Nephron progenitor cell (in vitro differentiated cells): Measurements from ENCODE around the gene ZNRF3.
A peak's percentile ranks its signal among the peaks of the same experiment; 100 is the strongest.

Source experiments
- DNase-seq: peaks from one replicate; pipeline ENCODE4 v3.0.0; 2021
- H3K27ac Mint-ChIP-seq: 2 replicates; pipeline ENCODE4 v1.8.0; 2021; ENCODE audit warnings: mild to moderate bottlenecking, moderate library complexity, mixed read lengths
- H3K27me3 Mint-ChIP-seq: 2 replicates; pipeline ENCODE4 v1.8.0; 2021; ENCODE audit warnings: mild to moderate bottlenecking, low read depth, mixed read lengths; ENCODE audit not compliant: poor library complexity
- H3K36me3 Mint-ChIP-seq: 2 replicates; pipeline ENCODE4 v1.8.0; 2021; ENCODE audit warnings: low read depth, mixed read lengths
- H3K4me1 Mint-ChIP-seq: 2 replicates; pipeline ENCODE4 v1.8.0; 2021; ENCODE audit warnings: mixed read lengths
- H3K4me3 Mint-ChIP-seq: 2 replicates; pipeline ENCODE4 v1.8.0; 2021; ENCODE audit warnings: mild to moderate bottlenecking, moderate library complexity, mixed read lengths
- H3K9me3 Mint-ChIP-seq: 2 replicates; pipeline ENCODE4 v1.8.0; 2021; ENCODE audit warnings: mild to moderate bottlenecking, moderate library complexity, mixed read lengths
- TF ChIP-seq, protein P1 (sequence below): fragments of 200-600 bp; sonication (generic); IDR thresholded peaks from 2 replicates; pipeline ENCODE4 v1.5.0; 2021; ENCODE audit warnings: antibody characterized with exemption

Gene ZNRF3

DNA sequence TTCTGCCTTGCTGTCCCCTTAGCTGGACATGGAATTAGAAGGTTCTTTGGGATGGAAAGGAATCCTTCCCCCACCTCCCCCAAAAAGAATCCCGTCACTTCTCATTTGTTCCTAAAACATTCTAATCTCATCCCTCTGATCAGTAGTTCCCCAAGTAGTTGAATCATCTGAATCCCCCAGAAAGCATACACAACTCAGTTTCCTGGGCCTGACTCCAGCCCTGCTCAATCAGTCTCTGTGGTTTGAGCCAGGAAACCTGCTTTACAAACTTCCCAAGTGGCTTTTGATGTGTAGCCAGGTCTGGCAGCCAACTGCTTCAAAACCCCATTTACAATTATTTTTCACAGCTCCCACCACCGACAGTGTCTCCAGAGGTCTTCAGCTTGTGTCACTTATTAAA, 158.0 kb downstream of the ZNRF3 start:
- H3K4me3 Mint-ChIP-seq: no peak overlapping the region
- H3K27me3 Mint-ChIP-seq: no peaks in the 10 kb centered on the region
- TF ChIP-seq, protein P1, sequence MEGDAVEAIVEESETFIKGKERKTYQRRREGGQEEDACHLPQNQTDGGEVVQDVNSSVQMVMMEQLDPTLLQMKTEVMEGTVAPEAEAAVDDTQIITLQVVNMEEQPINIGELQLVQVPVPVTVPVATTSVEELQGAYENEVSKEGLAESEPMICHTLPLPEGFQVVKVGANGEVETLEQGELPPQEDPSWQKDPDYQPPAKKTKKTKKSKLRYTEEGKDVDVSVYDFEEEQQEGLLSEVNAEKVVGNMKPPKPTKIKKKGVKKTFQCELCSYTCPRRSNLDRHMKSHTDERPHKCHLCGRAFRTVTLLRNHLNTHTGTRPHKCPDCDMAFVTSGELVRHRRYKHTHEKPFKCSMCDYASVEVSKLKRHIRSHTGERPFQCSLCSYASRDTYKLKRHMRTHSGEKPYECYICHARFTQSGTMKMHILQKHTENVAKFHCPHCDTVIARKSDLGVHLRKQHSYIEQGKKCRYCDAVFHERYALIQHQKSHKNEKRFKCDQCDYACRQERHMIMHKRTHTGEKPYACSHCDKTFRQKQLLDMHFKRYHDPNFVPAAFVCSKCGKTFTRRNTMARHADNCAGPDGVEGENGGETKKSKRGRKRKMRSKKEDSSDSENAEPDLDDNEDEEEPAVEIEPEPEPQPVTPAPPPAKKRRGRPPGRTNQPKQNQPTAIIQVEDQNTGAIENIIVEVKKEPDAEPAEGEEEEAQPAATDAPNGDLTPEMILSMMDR: no peak
- H3K9me3 Mint-ChIP-seq: no peaks in the 10 kb centered on the region
- H3K27ac Mint-ChIP-seq: peak overlapping the region; percentile 69
- DNase-seq: no peak
- peaks cover 22% of the 10 kb centered on the region for H3K36me3 Mint-ChIP-seq
- peaks cover 35% of the 10 kb centered on the region for H3K4me1 Mint-ChIP-seq

DNA sequence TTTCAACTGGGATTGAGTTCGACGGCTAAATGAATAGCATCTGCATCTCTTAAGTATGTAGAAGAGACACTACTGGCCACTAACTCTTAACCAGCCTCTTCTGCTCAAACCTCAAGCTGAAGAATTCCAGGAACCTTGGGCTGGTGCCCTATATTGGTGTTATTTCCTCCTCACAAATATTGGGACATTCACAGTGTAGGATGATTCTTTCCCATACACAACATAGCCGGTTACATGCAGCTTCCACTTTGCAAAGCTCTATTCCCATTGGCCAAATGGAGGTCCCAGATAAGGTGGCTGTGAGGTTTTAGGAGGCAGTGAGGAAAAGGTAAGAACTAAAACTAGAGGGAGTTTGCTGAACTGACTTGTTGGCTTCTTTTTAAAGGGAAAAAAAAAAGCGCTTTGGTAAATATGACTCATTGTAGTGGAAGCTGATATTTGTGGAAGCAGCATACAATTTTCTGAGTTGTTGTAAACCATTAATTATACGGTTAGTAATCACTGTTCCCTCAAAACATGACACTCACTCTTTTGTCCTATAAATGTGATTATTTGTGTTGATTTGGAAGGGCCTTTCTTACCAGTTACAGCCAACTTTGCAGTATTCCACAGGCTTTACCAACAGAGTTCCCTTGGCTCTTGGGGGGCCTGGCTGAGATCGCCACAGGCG, 160.7 kb downstream of the ZNRF3 start:
- H3K36me3 Mint-ChIP-seq: peaks cover 41% of the 10 kb centered on the region
- H3K4me3 Mint-ChIP-seq: no peak overlapping the region
- peak overlapping the region; percentile 81 for H3K27ac Mint-ChIP-seq
- H3K4me1 Mint-ChIP-seq: peaks cover 27% of the 10 kb centered on the region
- no peaks in the 10 kb centered on the region for H3K9me3 Mint-ChIP-seq
- no peaks in the 10 kb centered on the region for H3K27me3 Mint-ChIP-seq
- DNase-seq: no peak
- TF ChIP-seq, protein P1: no peak

DNA sequence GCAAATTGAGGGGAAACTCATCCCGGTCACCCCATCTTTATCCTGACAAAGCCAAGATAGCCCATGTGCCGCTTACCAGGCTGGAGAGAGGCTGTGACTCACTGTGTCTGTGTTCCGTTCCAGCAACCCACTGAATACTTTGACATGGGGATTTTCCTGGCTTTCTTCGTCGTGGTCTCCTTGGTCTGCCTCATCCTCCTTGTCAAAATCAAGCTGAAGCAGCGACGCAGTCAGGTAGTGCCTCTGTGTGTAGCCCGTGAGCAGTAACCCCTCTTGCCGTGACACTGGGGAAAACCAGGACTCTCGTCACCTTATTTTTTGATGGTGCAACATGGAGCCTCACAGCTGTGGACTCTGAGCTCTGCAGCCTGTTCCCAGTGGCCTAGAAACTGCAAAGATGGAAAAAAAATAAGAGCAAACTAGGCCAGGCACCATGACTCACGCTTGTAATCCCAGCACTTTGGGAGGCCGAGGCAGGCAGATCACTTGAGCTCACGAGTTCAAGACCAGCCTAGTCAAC, 161.3 kb downstream of the ZNRF3 start:
- TF ChIP-seq, protein P1: no peak
- H3K36me3 Mint-ChIP-seq: peaks cover 41% of the 10 kb centered on the region

DNA sequence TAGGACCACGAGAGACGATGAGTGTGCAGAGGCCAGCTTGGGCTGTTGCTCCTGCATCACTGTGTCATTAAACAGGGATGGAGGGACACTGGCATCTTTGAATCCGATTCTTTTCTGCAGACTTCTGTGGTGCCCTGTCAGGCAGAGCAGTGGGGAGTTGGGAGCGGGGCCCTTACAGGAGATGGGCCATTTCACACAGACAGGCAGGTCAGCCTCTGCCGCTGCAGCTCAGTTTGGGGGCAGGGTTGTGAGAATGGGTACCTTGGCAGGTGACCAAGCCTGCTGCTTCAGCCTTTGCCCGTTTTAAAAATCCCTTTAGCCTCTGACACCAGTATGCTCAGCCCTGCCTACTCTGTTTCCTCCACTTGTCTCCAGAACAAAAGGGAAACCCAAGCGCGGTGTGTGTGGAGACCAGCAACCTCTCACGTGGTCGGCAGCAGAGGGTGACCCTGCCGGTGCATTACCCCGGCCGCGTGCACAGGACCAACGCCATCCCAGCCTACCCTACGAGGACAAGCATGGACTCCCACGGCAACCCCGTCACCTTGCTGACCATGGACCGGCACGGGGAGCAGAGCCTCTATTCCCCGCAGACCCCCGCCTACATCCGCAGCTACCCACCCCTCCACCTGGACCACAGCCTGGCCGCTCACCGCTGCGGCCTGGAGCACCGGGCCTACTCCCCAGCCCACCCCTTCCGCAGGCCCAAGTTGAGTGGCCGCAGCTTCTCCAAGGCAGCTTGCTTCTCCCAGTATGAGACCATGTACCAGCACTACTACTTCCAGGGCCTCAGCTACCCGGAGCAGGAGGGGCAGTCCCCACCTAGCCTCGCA, 165.7 kb downstream of the ZNRF3 start:
- H3K27me3 Mint-ChIP-seq: peaks cover 5% of the 10 kb centered on the region
- TF ChIP-seq, protein P1: no peak
- peaks cover 4% of the 10 kb centered on the region for H3K4me1 Mint-ChIP-seq
- no peaks in the 10 kb centered on the region for H3K9me3 Mint-ChIP-seq
- no peak for DNase-seq
- no peak overlapping the region for H3K27ac Mint-ChIP-seq
- no peak overlapping the region for H3K4me3 Mint-ChIP-seq
- peaks cover 45% of the 10 kb centered on the region for H3K36me3 Mint-ChIP-seq

More for the DNA sequence above, 161.3 kb downstream of the ZNRF3 start:
- DNase-seq: no peak
- H3K4me3 Mint-ChIP-seq: no peak overlapping the region
- no peak overlapping the region for H3K27ac Mint-ChIP-seq
- peaks cover 27% of the 10 kb centered on the region for H3K4me1 Mint-ChIP-seq
- no peaks in the 10 kb centered on the region for H3K27me3 Mint-ChIP-seq
- H3K9me3 Mint-ChIP-seq: no peaks in the 10 kb centered on the region

DNA sequence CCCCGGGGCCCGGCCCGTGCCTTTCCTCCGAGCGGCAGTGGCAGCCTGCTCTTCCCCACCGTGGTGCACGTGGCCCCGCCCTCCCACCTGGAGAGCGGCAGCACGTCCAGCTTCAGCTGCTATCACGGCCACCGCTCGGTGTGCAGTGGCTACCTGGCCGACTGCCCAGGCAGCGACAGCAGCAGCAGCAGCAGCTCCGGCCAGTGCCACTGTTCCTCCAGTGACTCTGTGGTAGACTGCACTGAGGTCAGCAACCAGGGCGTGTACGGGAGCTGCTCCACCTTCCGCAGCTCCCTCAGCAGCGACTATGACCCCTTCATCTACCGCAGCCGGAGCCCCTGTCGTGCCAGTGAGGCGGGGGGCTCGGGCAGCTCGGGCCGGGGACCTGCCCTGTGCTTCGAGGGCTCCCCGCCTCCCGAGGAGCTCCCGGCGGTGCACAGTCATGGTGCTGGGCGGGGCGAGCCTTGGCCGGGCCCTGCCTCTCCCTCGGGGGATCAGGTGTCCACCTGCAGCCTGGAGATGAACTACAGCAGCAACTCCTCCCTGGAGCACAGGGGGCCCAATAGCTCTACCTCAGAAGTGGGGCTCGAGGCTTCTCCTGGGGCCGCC, 166.4 kb downstream of the ZNRF3 start:
- Mint-ChIP-seq H3K27ac (peak overlapping the region; percentile 51), H3K27me3 (peaks cover 5% of the 10 kb centered on the region), H3K36me3 (peaks cover 39% of the 10 kb centered on the region), H3K9me3 (no peaks in the 10 kb centered on the region), H3K4me3 (no peak overlapping the region), H3K4me1 (peaks cover 7% of the 10 kb centered on the region)
- TF ChIP-seq, protein P1: no peak
- no peak for DNase-seq
